Measurements from ENCODE around the gene ZNF575. TPM values are rescaled to one million over a fixed set of nuclear protein-coding genes. Genes with fewer than 3 reads are reported as not detected.

ZNF575 gene
- total and polyA plus RNA-seq, 10 of the 15 experiments (the other 5 are each of a cell fraction or from before 2014, with no cell fraction given): 0.18 to 2.8 (median 0.75) TPM

DNA sequence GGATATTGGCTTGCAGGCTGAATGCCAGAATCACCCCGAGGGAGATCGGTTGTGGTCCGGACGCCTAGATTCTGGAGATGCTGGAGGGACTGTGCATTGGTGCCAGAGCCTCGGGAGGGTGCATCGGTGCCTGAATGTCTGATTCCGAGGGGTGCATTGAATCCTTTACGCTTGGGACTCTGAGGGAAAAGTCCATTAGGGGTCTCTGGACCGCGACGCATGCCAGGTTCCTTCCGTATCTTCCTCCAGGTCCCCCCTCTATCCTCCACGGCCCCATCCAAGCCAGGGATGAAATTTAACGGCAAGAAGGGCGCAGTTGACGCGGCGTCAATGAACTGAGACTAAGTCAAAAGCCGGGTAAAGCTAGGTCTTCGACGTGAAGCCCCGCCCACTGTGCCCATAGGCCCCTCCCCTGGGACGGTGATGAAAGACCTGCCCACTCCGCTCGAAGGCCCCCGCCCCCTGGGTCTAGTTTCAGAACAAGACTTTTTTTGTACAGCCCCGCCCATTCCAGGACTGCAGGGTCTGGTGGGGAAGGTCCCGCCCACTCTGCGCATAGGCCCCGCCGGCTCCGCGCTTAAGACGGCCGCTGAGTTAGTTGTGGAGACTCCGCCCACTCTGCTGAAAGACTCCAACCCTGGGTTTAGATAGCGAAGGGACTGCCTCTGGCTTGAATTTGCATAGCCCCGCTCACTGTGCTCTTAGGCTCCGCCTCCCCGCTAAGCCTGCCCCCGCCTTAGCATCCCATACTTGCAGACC is 737 bp downstream of the ZNF575 start:
- in situ Hi-C loops (cut with MboI) (no loop called here), intact Hi-C loops (cut with micrococcal nuclease; ENCODE audit: unreplicated experiment) (loop anchor here (2.0 kb wide), 1 partner anchor 63 kb away; the partner anchor contains the start of genes IRGQ and ZNF576)
- Histone ChIP-seq H3K4me1 (ENCODE audit: control insufficient read depth, insufficient read depth, low read length) (peaks cover 8% of the 10 kb centered on the region; the same call in 1 of the 2 replicates), H3K9me3 (replicated peaks; ENCODE audit: control insufficient read depth, insufficient read depth, low read length) (no peaks in the 10 kb centered on the region; the same call in 2 of the 3 replicates), H3K4me2 (ENCODE audit: control insufficient read depth, insufficient read depth) (peak overlapping the region; percentile 81), H3K36me3 (ENCODE audit: control insufficient read depth in 2 of 2, insufficient read depth in 2 of 2, low read length in 1 of 2) (no peaks in the 10 kb centered on the region; a peak in 1 of 4 replicates), H3K27me3 (replicated peaks in 1 of 2; ENCODE audit: control insufficient read depth in 2 of 2, insufficient read depth in 2 of 2, low read length in 1 of 2) (no peaks in the 10 kb centered on the region), H2AFZ (ENCODE audit: control insufficient read depth, low read depth, low read length) (peak overlapping the region; percentile 92), H4K20me1 (ENCODE audit: control insufficient read depth, insufficient read depth) (no peaks in the 10 kb centered on the region), H3K4me3 (peak overlapping the region; percentile 74), H3K79me2 (ENCODE audit: control insufficient read depth, insufficient read depth, low read length) (no peaks in the 10 kb centered on the region), H3K9ac (ENCODE audit: control insufficient read depth, insufficient read depth, low read length) (peak overlapping the region; percentile 56; the same call in 1 of the 2 replicates), H3K27ac (ENCODE audit: control insufficient read depth, insufficient read depth) (peak overlapping the region; percentile 37)
- FAIRE-seq (peak; percentile 86), DNase-seq (ENCODE audit: low read depth, low spot score) (no peak), ATAC-seq (peak; percentile 84)
- ChIA-PET POLR2A (interaction anchor here (0.5 to 2.9 kb wide), 11 partner anchors 9 to 136 kb away, joined by 3 to 16 read pairs (median 8); partner anchors contain the start of genes IRGQ, PINLYP, PLAUR and XRCC1), RAD21 (ENCODE audit: unreplicated experiment) (interaction anchor here (0.7 to 2.4 kb wide), 9 partner anchors 9 to 135 kb away, joined by 3 to 18 read pairs (median 5); partner anchors contain the start of genes IRGQ and ZNF576), SMC1A (ENCODE audit: uncharacterized antibody, unreplicated experiment) (interaction anchor here (1.2 to 2.2 kb wide), 5 partner anchors 21 to 87 kb away, joined by 3 to 7 read pairs (median 5); partner anchors contain the start of genes IRGQ, XRCC1 and ZNF576), CTCF (interaction anchor here (1.1 to 3.9 kb wide), 6 partner anchors 14 to 118 kb away, joined by 4 to 26 read pairs (median 10); no protein-coding TSS in a partner anchor)
- no TSS peak for BruUV-seq (replicated peaks)
- WGBS (ENCODE audit: insufficient coverage, insufficient replicate concordance, low lambda C conversion rate, missing lambda C conversion rate): 2% methylated on average over 40 of the region's 41 CpGs
- no peak for TF ChIP-seq STAT3 (IDR thresholded peaks at IDR 0.05; ENCODE audit: low read depth, low read length)
- TF ChIP-seq, protein P1, sequence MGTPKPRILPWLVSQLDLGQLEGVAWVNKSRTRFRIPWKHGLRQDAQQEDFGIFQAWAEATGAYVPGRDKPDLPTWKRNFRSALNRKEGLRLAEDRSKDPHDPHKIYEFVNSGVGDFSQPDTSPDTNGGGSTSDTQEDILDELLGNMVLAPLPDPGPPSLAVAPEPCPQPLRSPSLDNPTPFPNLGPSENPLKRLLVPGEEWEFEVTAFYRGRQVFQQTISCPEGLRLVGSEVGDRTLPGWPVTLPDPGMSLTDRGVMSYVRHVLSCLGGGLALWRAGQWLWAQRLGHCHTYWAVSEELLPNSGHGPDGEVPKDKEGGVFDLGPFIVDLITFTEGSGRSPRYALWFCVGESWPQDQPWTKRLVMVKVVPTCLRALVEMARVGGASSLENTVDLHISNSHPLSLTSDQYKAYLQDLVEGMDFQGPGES (IDR thresholded peaks at IDR 0.05): no peak
- TF ChIP-seq CBX3 (IDR thresholded peaks at IDR 0.05; ENCODE audit: borderline replicate concordance, low read depth): no peak
- 0 out of 2 replicates have a peak, but pooled peaks have one; percentile 35 for TF ChIP-seq NFYB (IDR thresholded peaks at IDR 0.05; ENCODE audit: insufficient read depth, low read depth, low read length)
- TF ChIP-seq ZNF384 (IDR thresholded peaks at IDR 0.05; ENCODE audit: borderline replicate concordance, low read depth, low read length): 0 out of 2 replicates have a peak, but pooled peaks have one; percentile 24
- peak; percentile 86; the same call in 2 of the 3 replicates for TF ChIP-seq POU2F2 (IDR thresholded peaks at IDR 0.05; ENCODE audit: borderline replicate concordance, low read depth, low read length)
- peak; percentile 31; the same call in 1 of the 2 replicates for TF ChIP-seq LARP7 (IDR thresholded peaks at IDR 0.05)
- TF ChIP-seq MYB (IDR thresholded peaks at IDR 0.05; ENCODE audit: borderline replicate concordance, low read depth, low read length): no peak
- 0 out of 2 replicates have a peak, but pooled peaks have one; percentile 8 for TF ChIP-seq ASH2L (IDR thresholded peaks at IDR 0.05; ENCODE audit: borderline replicate concordance, low read depth)
- no peak for TF ChIP-seq NFIC (IDR thresholded peaks at IDR 0.05; ENCODE audit: low read depth, low read length)
- TF ChIP-seq IKZF1 (conservative IDR thresholded peaks at IDR 0.05): peak; percentile 74
- TF ChIP-seq SREBF2 (IDR thresholded peaks at IDR 0.05; ENCODE audit: low read length): no peak
- TF ChIP-seq, protein P2, sequence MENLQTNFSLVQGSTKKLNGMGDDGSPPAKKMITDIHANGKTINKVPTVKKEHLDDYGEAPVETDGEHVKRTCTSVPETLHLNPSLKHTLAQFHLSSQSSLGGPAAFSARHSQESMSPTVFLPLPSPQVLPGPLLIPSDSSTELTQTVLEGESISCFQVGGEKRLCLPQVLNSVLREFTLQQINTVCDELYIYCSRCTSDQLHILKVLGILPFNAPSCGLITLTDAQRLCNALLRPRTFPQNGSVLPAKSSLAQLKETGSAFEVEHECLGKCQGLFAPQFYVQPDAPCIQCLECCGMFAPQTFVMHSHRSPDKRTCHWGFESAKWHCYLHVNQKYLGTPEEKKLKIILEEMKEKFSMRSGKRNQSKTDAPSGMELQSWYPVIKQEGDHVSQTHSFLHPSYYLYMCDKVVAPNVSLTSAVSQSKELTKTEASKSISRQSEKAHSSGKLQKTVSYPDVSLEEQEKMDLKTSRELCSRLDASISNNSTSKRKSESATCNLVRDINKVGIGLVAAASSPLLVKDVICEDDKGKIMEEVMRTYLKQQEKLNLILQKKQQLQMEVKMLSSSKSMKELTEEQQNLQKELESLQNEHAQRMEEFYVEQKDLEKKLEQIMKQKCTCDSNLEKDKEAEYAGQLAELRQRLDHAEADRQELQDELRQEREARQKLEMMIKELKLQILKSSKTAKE (IDR thresholded peaks at IDR 0.05; ENCODE audit: low read depth, poor library complexity, severe bottlenecking): no peak

All from GM12878 (cell line).